Gastroesophageal sphincter (tissue), 4 donors: Measurements from ENCODE around the gene LEKR1. TPM values are rescaled to one million over a fixed set of nuclear protein-coding genes. Genes with fewer than 3 reads are reported as not detected.

Source experiments
- ATAC-seq: fragments of 150-250 bp; one replicate; pipeline ENCODE4 v1.9.1; 2016; ENCODE audit warnings: mild to moderate bottlenecking, moderate library complexity
- H3K27ac ChIP-seq, 4 donors: fragments of 200-600 bp; sonication (generic) in 3 of 4; 1 replicate in 3 of 4; 2 replicates in 1 of 4; pipeline ENCODE4 v1.5.1; 2016 to 2019
- H3K27me3 ChIP-seq: fragments of 200-600 bp; sonication (generic); one replicate; pipeline ENCODE4 v1.5.1; 2019
- H3K36me3 ChIP-seq, 2 donors: fragments of 200-600 bp; sonication (generic); one replicate each; pipeline ENCODE4 v1.5.1; 2019; ENCODE audit warnings: control low read depth in 1 of 2
- H3K4me1 ChIP-seq, 3 donors: fragments of 200-600 bp; sonication (generic); 1 replicate in 2 of 3; 2 replicates in 1 of 3; pipeline ENCODE4 v1.5.1; 2016 to 2019; ENCODE audit warnings: control low read depth in 2 of 3
- H3K4me3 ChIP-seq, 2 donors: fragments of 200-600 bp; sonication (generic); one replicate each; pipeline ENCODE4 v1.5.1; 2019; ENCODE audit warnings: mild to moderate bottlenecking in 1 of 2, moderate library complexity in 1 of 2
- H3K9me3 ChIP-seq, 3 donors: fragments of 200-600 bp; sonication (generic); one replicate each; pipeline ENCODE4 v1.5.1; 2017 to 2019; ENCODE audit warnings: control low read depth in 2 of 3
- EP300 ChIP-seq: sonication (generic); formaldehyde crosslinking; IDR thresholded peaks from one replicate; pipeline ENCODE4 v1.6.1; 2017; ENCODE audit warnings: antibody characterized with exemption, mild to moderate bottlenecking
- POLR2A ChIP-seq, 2 donors: fragments of 450-650 bp; IDR thresholded peaks; one replicate each; pipeline ENCODE4 v1.6.1; 2017; ENCODE audit warnings: antibody characterized with exemption in 2 of 2, mild to moderate bottlenecking in 2 of 2, moderate library complexity in 1 of 2
- POLR2AphosphoS5 ChIP-seq: sonication (generic); formaldehyde crosslinking; IDR thresholded peaks from one replicate; pipeline ENCODE4 v1.6.1; 2017; ENCODE audit warnings: antibody characterized with exemption
- WGBS, 2 donors: methylation state at CpG; one replicate each; pipeline ENCODE4 v1.1.5; 2018; ENCODE audit warnings: low coverage in 1 of 2; 5-methylcytosine and 5-hydroxymethylcytosine counted together
- total RNA-seq, 4 donors: library from RNA; depleted of rRNA; stranded (reverse); fragments of >200 nt; gene quantifications; one replicate each; pipeline ENCODE4 v1.1.0, GENCODE V29; 2016
- TF ChIP-seq, protein P1 (sequence below), 4 experiments: fragments of 200-600 bp in 2 of 4; fragments of 450-650 bp in 2 of 4; sonication (generic) in 1 of 4; IDR thresholded peaks; one replicate each; pipeline ENCODE4 v1.5.1; 2017 to 2019; ENCODE audit warnings: antibody characterized with exemption in 4 of 4, mild to moderate bottlenecking in 2 of 4, moderate library complexity in 2 of 4

The LEKR1 gene
- total RNA-seq, 4 donors from 2014 or later, result 2.7 TPM; not detected in 3

GRCh38 chr3:157056035-157056434, 229.9 kb downstream of the LEKR1 start:
- no peaks in the 10 kb centered on the region for H3K27me3 ChIP-seq
- no peaks in the 10 kb centered on the region for H3K4me1 ChIP-seq
- no peak for ATAC-seq
- no peak overlapping the region for H3K27ac ChIP-seq
- 71 to 100% methylated on average over 1 of the region's 1 CpG for WGBS, 2 donors
- H3K4me3 ChIP-seq, result no peak overlapping the region
- no peaks in the 10 kb centered on the region for H3K9me3 ChIP-seq
- no peaks in the 10 kb centered on the region for H3K36me3 ChIP-seq
- TF ChIP-seq, protein P1, sequence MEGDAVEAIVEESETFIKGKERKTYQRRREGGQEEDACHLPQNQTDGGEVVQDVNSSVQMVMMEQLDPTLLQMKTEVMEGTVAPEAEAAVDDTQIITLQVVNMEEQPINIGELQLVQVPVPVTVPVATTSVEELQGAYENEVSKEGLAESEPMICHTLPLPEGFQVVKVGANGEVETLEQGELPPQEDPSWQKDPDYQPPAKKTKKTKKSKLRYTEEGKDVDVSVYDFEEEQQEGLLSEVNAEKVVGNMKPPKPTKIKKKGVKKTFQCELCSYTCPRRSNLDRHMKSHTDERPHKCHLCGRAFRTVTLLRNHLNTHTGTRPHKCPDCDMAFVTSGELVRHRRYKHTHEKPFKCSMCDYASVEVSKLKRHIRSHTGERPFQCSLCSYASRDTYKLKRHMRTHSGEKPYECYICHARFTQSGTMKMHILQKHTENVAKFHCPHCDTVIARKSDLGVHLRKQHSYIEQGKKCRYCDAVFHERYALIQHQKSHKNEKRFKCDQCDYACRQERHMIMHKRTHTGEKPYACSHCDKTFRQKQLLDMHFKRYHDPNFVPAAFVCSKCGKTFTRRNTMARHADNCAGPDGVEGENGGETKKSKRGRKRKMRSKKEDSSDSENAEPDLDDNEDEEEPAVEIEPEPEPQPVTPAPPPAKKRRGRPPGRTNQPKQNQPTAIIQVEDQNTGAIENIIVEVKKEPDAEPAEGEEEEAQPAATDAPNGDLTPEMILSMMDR (IDR thresholded peaks at IDR 0.05), result no peak
- TF ChIP-seq EP300, result no peak
- TF ChIP-seq POLR2AphosphoS5, result no peak
- no peak for TF ChIP-seq POLR2A (IDR thresholded peaks at IDR 0.05)

- no peak overlapping the region for H3K27ac ChIP-seq
- no peaks in the 10 kb centered on the region for H3K36me3 ChIP-seq
- TF ChIP-seq EP300 (no peak), POLR2AphosphoS5 (no peak), POLR2A (IDR thresholded peaks at IDR 0.05) (no peak)
- TF ChIP-seq, protein P1 (IDR thresholded peaks at IDR 0.05), result no peak
- H3K4me1 ChIP-seq, result no peaks in the 10 kb centered on the region
- H3K9me3 ChIP-seq, result no peaks in the 10 kb centered on the region
- no peak for ATAC-seq
- H3K27me3 ChIP-seq, result no peaks in the 10 kb centered on the region
- WGBS, 2 donors, result 56 to 79% methylated on average over 2 of the region's 2 CpGs
- H3K4me3 ChIP-seq, result no peak overlapping the region
Observed at GRCh38 chr3:157058392-157059071, 232.4 kb downstream of the LEKR1 start.

DNA sequence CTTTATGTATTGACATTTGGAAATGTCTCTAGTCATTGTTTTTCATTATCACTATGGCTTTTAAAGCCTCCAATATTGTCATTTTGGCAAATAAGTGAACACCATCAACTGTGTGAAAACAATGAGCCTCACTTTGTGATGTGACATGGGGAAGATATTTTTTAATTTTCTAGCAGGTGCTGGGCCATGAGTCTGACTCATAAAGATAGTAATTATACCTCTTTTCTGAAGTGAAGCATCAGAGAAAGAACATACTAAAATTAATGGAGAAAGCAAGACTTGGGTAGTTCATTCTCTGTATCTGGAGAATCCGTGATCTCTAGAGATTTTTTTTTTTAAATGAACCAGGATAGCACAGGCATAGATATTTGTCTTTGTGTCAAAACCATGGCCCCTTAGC, 233.0 kb downstream of the LEKR1 start:
- Histone ChIP-seq H3K4me1 (no peaks in the 10 kb centered on the region), H3K27ac (no peak overlapping the region), H3K36me3 (no peaks in the 10 kb centered on the region), H3K9me3 (no peaks in the 10 kb centered on the region), H3K4me3 (no peak overlapping the region), H3K27me3 (no peaks in the 10 kb centered on the region)
- no peak for ATAC-seq
- 92 to 94% methylated on average over 1 of the region's 1 CpG for WGBS, 2 donors
- TF ChIP-seq, protein P1 (IDR thresholded peaks at IDR 0.05), result no peak
- no peak for TF ChIP-seq EP300
- no peak for TF ChIP-seq POLR2AphosphoS5
- no peak for TF ChIP-seq POLR2A (IDR thresholded peaks at IDR 0.05)

DNA sequence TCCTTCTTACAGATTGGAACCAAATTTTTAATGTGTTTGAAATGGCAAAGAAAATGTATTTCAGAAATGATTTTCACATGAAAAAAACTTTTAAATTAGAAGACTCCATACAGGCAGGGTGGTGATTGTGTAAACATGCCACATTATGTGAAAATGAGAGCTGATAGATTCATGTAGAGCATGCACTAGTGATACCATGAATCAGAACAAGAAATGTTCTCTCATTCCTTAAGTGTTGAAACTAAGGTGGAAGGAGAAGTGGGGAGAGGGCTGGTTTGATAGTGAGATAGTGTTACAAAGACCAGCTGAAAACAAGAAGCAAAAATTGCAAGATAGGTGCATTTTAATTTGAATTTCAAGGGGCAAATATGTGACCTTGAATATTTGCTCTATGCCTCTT, 233.5 kb downstream of the LEKR1 start:
- Histone ChIP-seq H3K9me3 (no peaks in the 10 kb centered on the region), H3K4me1 (no peaks in the 10 kb centered on the region), H3K36me3 (no peaks in the 10 kb centered on the region), H3K4me3 (no peak overlapping the region), H3K27ac (no peak overlapping the region), H3K27me3 (no peaks in the 10 kb centered on the region)
- no peak for ATAC-seq
- TF ChIP-seq, protein P1 (IDR thresholded peaks at IDR 0.05), result no peak
- TF ChIP-seq POLR2AphosphoS5, result no peak
- no peak for TF ChIP-seq EP300
- no peak for TF ChIP-seq POLR2A (IDR thresholded peaks at IDR 0.05)

DNA sequence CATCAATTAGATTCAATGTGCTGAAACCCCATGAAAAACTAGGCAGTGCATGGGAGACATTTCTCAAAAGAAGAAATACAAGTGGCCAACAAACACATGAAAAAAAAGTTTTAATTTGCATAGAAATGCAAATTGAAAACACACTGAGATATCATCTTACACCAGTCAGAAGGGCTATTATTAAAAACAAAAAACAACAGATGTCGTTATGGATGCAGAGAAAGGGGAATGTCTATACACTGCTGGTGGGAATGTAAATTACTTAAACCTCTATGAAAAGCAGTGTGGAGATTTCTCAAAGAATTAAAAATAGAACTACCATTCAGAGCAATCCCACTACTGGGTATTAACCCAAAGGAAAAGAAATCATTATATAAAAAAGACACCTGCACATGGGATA, 235.1 kb downstream of the LEKR1 start:
- H3K36me3 ChIP-seq, result no peaks in the 10 kb centered on the region
- 82% methylated on average over 1 of the region's 1 CpG; no CpG with 5 or more reads in 1 of the 2 donors for WGBS, 2 donors

More for the DNA sequence above, 235.1 kb downstream of the LEKR1 start:
- Histone ChIP-seq H3K27me3 (no peaks in the 10 kb centered on the region), H3K4me1 (no peaks in the 10 kb centered on the region), H3K4me3 (no peak overlapping the region), H3K9me3 (no peaks in the 10 kb centered on the region), H3K27ac (no peak overlapping the region)
- TF ChIP-seq, protein P1 (IDR thresholded peaks at IDR 0.05), result no peak
- no peak for TF ChIP-seq POLR2A (IDR thresholded peaks at IDR 0.05)
- TF ChIP-seq EP300, result no peak
- no peak for ATAC-seq
